Endodermal cell (in vitro differentiated cells): ENCODE results near the gene EOGT. TPM values are rescaled to one million over a fixed set of nuclear protein-coding genes. Genes with fewer than 3 reads are reported as not detected.

Source experiments
- DNase-seq: peaks from one replicate; pipeline ENCODE4 v3.0.0-alpha.2; 2017
- H3K27ac ChIP-seq: 2 replicates; pipeline ENCODE4 v1.5.1; 2013; ENCODE audit warnings: mild to moderate bottlenecking, low read depth, low read length, moderate library complexity
- H3K27me3 ChIP-seq: 2 replicates; pipeline ENCODE4 v1.6.1; 2013; ENCODE audit warnings: mild to moderate bottlenecking, low read length, moderate library complexity; ENCODE audit not compliant: insufficient read depth, control insufficient read depth, poor library complexity, severe bottlenecking
- H3K36me3 ChIP-seq: 2 replicates; pipeline ENCODE4 v1.7.0; 2013; ENCODE audit warnings: mild to moderate bottlenecking, low read length, moderate library complexity; ENCODE audit not compliant: control insufficient read depth, insufficient read depth
- H3K4me1 ChIP-seq: one replicate; pipeline ENCODE4 v1.7.0; 2013; ENCODE audit warnings: low read length; ENCODE audit not compliant: control insufficient read depth, insufficient read depth
- H3K4me3 ChIP-seq: 2 replicates; pipeline ENCODE4 v1.5.1; 2013; ENCODE audit warnings: mild to moderate bottlenecking, low read length, moderate library complexity
- H3K9ac ChIP-seq: 2 replicates; pipeline ENCODE4 v1.6.1; 2013; ENCODE audit warnings: mild to moderate bottlenecking, low read length, moderate library complexity; ENCODE audit not compliant: poor library complexity, severe bottlenecking; ENCODE audit errors: extremely low read depth
- H3K9me3 ChIP-seq: 2 replicates; pipeline ENCODE4 v1.6.1; 2013; ENCODE audit warnings: mild to moderate bottlenecking, low read length, moderate library complexity; ENCODE audit not compliant: control insufficient read depth
- H3K27ac Mint-ChIP-seq: 2 replicates; pipeline ENCODE4 v1.8.0; 2020; ENCODE audit warnings: mixed read lengths
- H3K27me3 Mint-ChIP-seq: 2 replicates; pipeline ENCODE4 v1.8.0; 2021; ENCODE audit warnings: mild to moderate bottlenecking, mixed read lengths; ENCODE audit not compliant: insufficient read depth
- H3K36me3 Mint-ChIP-seq: 2 replicates; pipeline ENCODE4 v1.8.0; 2020; ENCODE audit warnings: low read depth, mixed read lengths
- H3K4me1 Mint-ChIP-seq: 2 replicates; pipeline ENCODE4 v1.8.0; 2020; ENCODE audit warnings: mixed read lengths
- H3K4me3 Mint-ChIP-seq: 2 replicates; pipeline ENCODE4 v1.8.0; 2020; ENCODE audit warnings: mild to moderate bottlenecking, moderate library complexity, mixed read lengths
- H3K9me3 Mint-ChIP-seq: 2 replicates; pipeline ENCODE4 v1.8.0; 2020; ENCODE audit warnings: mild to moderate bottlenecking, mixed read lengths
- CTCF ChIP-seq: fragments of 200-600 bp; sonication (generic); conservative IDR thresholded peaks from 2 replicates; pipeline ENCODE4 v1.5.0; 2021; ENCODE audit warnings: antibody characterized with exemption, mild to moderate bottlenecking
- WGBS, 2 experiments: methylation state at CpG; one replicate each; pipeline versions ENCODE4 v1.1.5 to v1.1.7; 2013; ENCODE audit warnings: missing lambda C conversion rate in 2 of 2, mixed read lengths in 1 of 2; ENCODE audit not compliant: insufficient coverage in 1 of 2, insufficient read length in 1 of 2; 5-methylcytosine and 5-hydroxymethylcytosine counted together
- total RNA-seq, 2 donors: library from RNA; stranded (reverse); fragmentation: NEBNext Ultra II Directional in 1 of 2; extraction: Animal tissue kit (Norgen Biotek cat#: 25700) in 1 of 2; gene quantifications; 2 replicates in 1 of 2; 3 replicates in 1 of 2; pipeline ENCODE4 v1.2.1, GENCODE V29; 2021

EOGT gene
- total RNA-seq, 2 donors from 2014 or later = 22.2 to 42.8 TPM

DNA sequence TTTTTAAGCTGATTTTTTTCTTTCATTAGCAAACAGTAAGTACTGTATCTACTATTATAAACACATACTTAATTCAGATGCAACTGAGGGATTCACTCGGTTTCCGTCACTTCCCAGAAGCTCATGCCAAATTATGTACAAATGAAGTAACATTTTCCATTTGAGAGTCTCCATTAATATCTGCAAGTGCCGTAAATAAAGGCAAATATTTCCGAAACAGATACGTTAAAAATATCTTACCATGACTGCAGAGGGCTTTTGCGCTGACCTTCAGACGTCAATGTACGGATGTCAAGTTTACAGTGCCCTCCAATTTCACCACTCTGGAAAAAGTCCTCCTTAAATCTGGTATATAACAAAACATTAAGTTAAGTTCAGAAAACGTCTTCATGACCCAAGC lies 9.3 kb downstream of the EOGT start:
- H3K27me3 Mint-ChIP-seq = no peaks in the 10 kb centered on the region
- no peaks in the 10 kb centered on the region for H3K27me3 ChIP-seq
- H3K36me3 Mint-ChIP-seq = peaks cover 72% of the 10 kb centered on the region
- peaks cover 25% of the 10 kb centered on the region for H3K4me1 Mint-ChIP-seq
- no peak overlapping the region for H3K9ac ChIP-seq
- H3K27ac Mint-ChIP-seq = no peak overlapping the region
- DNase-seq = no peak
- no peaks in the 10 kb centered on the region for H3K9me3 ChIP-seq
- WGBS, 2 experiments = 93 to 100% methylated on average over 7 to 9 of the region's 9 CpGs
- H3K36me3 ChIP-seq = peaks cover 70% of the 10 kb centered on the region
- H3K9me3 Mint-ChIP-seq = no peaks in the 10 kb centered on the region
- H3K27ac ChIP-seq = no peak overlapping the region
- peaks cover 6% of the 10 kb centered on the region for H3K4me1 ChIP-seq
- H3K4me3 ChIP-seq = no peak overlapping the region
- H3K4me3 Mint-ChIP-seq = no peak overlapping the region
- TF ChIP-seq CTCF = no peak

DNA sequence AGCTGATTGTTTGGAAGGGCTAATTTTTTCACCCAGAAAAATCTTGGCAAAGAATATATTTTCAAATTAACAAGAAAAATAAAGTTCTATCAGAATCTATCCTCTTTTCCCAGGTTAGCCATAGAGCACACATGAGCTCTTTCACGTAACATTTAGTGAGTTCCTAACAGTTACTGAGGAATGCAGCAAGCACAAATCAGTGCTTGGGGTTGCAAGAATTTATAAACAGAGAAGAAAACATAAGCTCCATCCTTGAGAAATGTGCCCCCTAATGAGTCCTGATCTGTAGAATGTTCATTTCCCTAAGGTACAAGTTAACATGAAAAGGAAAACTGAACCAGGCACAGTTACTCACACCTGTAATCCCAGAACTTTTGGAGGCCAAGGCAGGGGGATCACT lies 13.9 kb downstream of the EOGT start:
- H3K36me3 ChIP-seq = peaks cover 75% of the 10 kb centered on the region
- no peaks in the 10 kb centered on the region for H3K9me3 Mint-ChIP-seq
- no peak overlapping the region for H3K4me3 ChIP-seq
- no peak overlapping the region for H3K4me3 Mint-ChIP-seq
- H3K4me1 ChIP-seq = peaks cover 8% of the 10 kb centered on the region
- H3K27me3 ChIP-seq = no peaks in the 10 kb centered on the region
- H3K36me3 Mint-ChIP-seq = peaks cover 67% of the 10 kb centered on the region
- TF ChIP-seq CTCF = no peak
- H3K4me1 Mint-ChIP-seq = peaks cover 7% of the 10 kb centered on the region
- H3K27ac Mint-ChIP-seq = no peak overlapping the region
- H3K27me3 Mint-ChIP-seq = no peaks in the 10 kb centered on the region
- H3K27ac ChIP-seq = no peak overlapping the region
- 97% methylated on average over 1 of the region's 1 CpG; no CpG with 5 or more reads in 1 of the 2 experiments for WGBS, 2 experiments
- H3K9ac ChIP-seq = no peak overlapping the region
- H3K9me3 ChIP-seq = no peaks in the 10 kb centered on the region
- DNase-seq = no peak

GRCh38 chr3:68999158-68999557 lies 14.3 kb downstream of the EOGT start:
- H3K27ac Mint-ChIP-seq = no peak overlapping the region
- peaks cover 75% of the 10 kb centered on the region for H3K36me3 ChIP-seq
- no peak overlapping the region for H3K27ac ChIP-seq
- DNase-seq = no peak
- H3K27me3 ChIP-seq = no peaks in the 10 kb centered on the region
- no peaks in the 10 kb centered on the region for H3K9me3 ChIP-seq
- peaks cover 7% of the 10 kb centered on the region for H3K4me1 Mint-ChIP-seq
- peaks cover 69% of the 10 kb centered on the region for H3K36me3 Mint-ChIP-seq
- no peak overlapping the region for H3K4me3 Mint-ChIP-seq
- H3K9me3 Mint-ChIP-seq = no peaks in the 10 kb centered on the region
- H3K9ac ChIP-seq = no peak overlapping the region
- H3K4me3 ChIP-seq = no peak overlapping the region
- no peaks in the 10 kb centered on the region for H3K27me3 Mint-ChIP-seq
- no peak for TF ChIP-seq CTCF
- peaks cover 8% of the 10 kb centered on the region for H3K4me1 ChIP-seq
